Measurements from ENCODE around the gene LRRC41.

Gene LRRC41

DNA sequence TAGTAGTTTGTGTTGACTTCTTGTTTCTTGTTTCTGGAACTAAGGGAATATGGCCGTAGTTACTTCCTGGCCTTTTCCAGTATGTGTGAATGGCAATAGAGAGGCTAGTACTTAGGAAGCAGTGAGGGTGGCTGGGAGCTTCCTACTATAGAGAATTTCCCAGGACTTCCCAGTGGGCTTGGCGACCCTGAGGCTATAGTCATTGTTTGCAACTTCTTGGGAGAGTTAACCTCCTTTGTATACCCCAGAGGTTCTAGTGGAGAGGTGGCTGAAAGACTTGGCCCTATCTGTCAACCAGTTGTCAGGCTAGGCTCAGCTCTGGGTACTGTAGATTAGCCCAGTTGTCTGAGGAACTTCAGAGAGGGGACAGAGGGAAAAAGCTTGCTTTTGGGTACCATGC lies 40.3 kb downstream of the LRRC41 start:
- no peaks in the 10 kb centered on the region for H3K36me3 ChIP-seq (replicated peaks)
- no peaks in the 10 kb centered on the region for H3K27me3 ChIP-seq (replicated peaks)
- DNase-seq: no peak
- in situ Hi-C loops (cut with HindIII; ENCODE audit: low pct_ligation_motif_present, low sequenced_read_pairs): no loop called here
- no peak overlapping the region for H3K4me3 ChIP-seq (ENCODE audit: low read depth, low read length)
- H3K27ac ChIP-seq: no peak overlapping the region
- TF ChIP-seq, protein P1, sequence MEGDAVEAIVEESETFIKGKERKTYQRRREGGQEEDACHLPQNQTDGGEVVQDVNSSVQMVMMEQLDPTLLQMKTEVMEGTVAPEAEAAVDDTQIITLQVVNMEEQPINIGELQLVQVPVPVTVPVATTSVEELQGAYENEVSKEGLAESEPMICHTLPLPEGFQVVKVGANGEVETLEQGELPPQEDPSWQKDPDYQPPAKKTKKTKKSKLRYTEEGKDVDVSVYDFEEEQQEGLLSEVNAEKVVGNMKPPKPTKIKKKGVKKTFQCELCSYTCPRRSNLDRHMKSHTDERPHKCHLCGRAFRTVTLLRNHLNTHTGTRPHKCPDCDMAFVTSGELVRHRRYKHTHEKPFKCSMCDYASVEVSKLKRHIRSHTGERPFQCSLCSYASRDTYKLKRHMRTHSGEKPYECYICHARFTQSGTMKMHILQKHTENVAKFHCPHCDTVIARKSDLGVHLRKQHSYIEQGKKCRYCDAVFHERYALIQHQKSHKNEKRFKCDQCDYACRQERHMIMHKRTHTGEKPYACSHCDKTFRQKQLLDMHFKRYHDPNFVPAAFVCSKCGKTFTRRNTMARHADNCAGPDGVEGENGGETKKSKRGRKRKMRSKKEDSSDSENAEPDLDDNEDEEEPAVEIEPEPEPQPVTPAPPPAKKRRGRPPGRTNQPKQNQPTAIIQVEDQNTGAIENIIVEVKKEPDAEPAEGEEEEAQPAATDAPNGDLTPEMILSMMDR (IDR thresholded peaks at IDR 0.05; ENCODE audit: low read depth, low read length, missing control alignments): no peak

DNA sequence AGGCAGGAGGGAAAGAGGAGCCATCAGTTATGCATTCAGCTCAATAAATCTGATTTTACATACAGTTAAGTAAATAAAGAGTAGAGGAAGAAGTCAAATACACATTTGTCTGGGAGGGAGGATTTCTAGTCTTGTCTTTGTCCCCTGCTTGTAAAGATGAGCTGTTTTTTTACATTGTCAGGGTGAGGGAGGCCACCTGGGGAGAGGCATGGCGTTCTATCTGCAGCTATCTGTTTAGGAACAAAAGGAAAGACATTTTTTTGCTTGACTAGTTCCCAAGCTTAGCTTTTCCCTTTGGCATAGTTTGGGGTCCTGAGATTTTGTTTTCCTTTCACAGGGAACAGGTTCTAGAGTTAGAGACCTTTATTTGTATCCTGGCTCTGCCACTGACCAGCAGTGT lies 40.9 kb downstream of the LRRC41 start:
- no peaks in the 10 kb centered on the region for H3K27me3 ChIP-seq (replicated peaks)
- TF ChIP-seq, protein P1 (IDR thresholded peaks at IDR 0.05; ENCODE audit: low read depth, low read length, missing control alignments): no peak
- no peak overlapping the region for H3K27ac ChIP-seq
- in situ Hi-C loops (cut with HindIII; ENCODE audit: low pct_ligation_motif_present, low sequenced_read_pairs): no loop called here
- no peak for DNase-seq
- no peak overlapping the region for H3K4me3 ChIP-seq (ENCODE audit: low read depth, low read length)
- no peaks in the 10 kb centered on the region for H3K36me3 ChIP-seq (replicated peaks)

DNA sequence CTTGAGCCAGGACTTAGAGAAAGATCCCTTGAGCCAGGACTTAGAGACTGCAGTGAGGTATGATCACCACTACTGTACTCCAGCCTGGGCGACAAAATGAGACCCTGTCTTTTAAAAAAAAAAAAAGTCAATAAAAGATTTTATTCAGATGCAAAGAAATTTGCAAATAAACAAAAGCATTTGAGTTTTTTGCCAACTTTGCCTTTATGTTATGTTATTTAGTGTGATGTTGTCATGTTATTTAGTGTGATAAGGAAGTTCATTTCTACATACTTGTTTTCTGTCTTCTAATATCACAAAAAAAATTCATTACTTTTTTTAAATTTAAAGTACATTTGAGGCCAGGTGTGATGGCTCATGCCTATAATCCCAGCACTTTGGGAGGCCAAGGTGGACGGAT lies 46.9 kb downstream of the LRRC41 start:
- no peaks in the 10 kb centered on the region for H3K27me3 ChIP-seq (replicated peaks)
- DNase-seq: no peak
- no peak overlapping the region for H3K4me3 ChIP-seq (ENCODE audit: low read depth, low read length)
- TF ChIP-seq, protein P1 (IDR thresholded peaks at IDR 0.05; ENCODE audit: low read depth, low read length, missing control alignments): no peak
- H3K27ac ChIP-seq: no peak overlapping the region
- H3K36me3 ChIP-seq (replicated peaks): no peaks in the 10 kb centered on the region
- in situ Hi-C loops (cut with HindIII; ENCODE audit: low pct_ligation_motif_present, low sequenced_read_pairs): no loop called here

DNA sequence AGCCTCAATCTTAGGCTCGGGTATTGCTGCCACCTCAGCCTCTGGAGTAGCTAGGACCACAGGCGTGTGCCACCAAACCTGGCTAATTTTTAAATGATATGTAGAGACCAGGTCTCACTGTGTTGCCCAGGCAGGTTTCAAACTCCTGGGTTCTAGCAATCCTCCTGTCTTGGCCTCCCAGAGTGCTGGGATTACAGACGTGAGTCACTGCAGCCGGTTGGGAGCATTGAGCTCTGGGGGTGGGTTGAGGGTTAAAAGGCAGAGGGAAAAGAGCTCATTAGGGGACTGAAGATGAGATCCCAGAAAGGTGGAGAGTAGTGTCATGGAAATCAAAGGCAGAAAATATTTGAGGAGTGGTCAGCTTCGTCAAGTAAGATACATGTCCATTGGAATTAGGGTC lies 48.7 kb downstream of the LRRC41 start:
- TF ChIP-seq, protein P1 (IDR thresholded peaks at IDR 0.05; ENCODE audit: low read depth, low read length, missing control alignments): no peak
- in situ Hi-C loops (cut with HindIII; ENCODE audit: low pct_ligation_motif_present, low sequenced_read_pairs): no loop called here
- Histone ChIP-seq H3K36me3 (replicated peaks) (no peaks in the 10 kb centered on the region), H3K27ac (no peak overlapping the region), H3K4me3 (ENCODE audit: low read depth, low read length) (no peak overlapping the region), H3K27me3 (replicated peaks) (no peaks in the 10 kb centered on the region)
- DNase-seq: no peak

DNA sequence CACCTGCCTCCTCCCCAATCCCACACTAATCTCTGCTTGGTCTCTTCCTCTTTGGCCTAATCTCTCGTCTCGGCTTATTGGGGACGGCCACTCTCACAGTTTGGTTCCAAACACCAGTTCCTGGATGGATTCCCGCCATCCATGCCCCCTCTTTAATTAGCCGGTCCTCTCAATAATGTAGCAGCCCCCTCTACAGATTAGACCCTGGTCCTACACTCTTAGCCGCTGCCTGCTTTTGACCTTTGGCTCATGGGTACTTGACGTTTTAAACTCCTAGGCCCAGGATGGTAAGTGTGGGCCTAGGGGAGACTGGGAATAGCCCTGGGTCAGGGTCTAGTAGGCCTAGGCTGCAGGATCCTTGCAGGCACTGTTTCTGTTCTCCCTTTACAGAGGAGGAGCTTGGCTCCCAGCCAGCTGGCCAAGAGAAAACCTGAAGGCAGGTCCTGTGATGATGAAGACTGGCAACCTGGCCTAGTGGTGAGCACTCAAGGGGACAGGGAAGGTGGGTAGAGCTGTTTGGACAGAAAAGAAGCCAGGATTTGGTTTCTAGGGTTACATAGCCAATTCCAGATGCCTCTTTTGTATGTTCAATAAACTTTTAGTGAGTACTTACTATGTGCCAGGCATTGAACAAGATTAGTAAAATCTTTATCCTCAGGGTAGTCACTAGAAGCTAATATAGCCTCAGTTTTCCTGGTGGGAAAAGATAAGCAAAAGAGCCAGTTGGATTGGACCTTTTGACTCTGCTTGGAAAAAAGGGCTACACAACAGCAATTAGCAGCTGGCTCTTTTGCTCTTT lies 55.1 kb downstream of the LRRC41 start:
- H3K36me3 ChIP-seq (replicated peaks): no peaks in the 10 kb centered on the region

More for the DNA sequence above, 55.1 kb downstream of the LRRC41 start:
- TF ChIP-seq, protein P1 (IDR thresholded peaks at IDR 0.05; ENCODE audit: low read depth, low read length, missing control alignments): peak; percentile 17
- in situ Hi-C loops (cut with HindIII; ENCODE audit: low pct_ligation_motif_present, low sequenced_read_pairs): no loop called here
- Histone ChIP-seq H3K27ac (no peak overlapping the region), H3K4me3 (ENCODE audit: low read depth, low read length) (peak overlapping the region; percentile 86), H3K27me3 (replicated peaks) (no peaks in the 10 kb centered on the region)
- DNase-seq: no peak
